Measurements from ENCODE around the gene USP31.

The USP31 gene, protein sequence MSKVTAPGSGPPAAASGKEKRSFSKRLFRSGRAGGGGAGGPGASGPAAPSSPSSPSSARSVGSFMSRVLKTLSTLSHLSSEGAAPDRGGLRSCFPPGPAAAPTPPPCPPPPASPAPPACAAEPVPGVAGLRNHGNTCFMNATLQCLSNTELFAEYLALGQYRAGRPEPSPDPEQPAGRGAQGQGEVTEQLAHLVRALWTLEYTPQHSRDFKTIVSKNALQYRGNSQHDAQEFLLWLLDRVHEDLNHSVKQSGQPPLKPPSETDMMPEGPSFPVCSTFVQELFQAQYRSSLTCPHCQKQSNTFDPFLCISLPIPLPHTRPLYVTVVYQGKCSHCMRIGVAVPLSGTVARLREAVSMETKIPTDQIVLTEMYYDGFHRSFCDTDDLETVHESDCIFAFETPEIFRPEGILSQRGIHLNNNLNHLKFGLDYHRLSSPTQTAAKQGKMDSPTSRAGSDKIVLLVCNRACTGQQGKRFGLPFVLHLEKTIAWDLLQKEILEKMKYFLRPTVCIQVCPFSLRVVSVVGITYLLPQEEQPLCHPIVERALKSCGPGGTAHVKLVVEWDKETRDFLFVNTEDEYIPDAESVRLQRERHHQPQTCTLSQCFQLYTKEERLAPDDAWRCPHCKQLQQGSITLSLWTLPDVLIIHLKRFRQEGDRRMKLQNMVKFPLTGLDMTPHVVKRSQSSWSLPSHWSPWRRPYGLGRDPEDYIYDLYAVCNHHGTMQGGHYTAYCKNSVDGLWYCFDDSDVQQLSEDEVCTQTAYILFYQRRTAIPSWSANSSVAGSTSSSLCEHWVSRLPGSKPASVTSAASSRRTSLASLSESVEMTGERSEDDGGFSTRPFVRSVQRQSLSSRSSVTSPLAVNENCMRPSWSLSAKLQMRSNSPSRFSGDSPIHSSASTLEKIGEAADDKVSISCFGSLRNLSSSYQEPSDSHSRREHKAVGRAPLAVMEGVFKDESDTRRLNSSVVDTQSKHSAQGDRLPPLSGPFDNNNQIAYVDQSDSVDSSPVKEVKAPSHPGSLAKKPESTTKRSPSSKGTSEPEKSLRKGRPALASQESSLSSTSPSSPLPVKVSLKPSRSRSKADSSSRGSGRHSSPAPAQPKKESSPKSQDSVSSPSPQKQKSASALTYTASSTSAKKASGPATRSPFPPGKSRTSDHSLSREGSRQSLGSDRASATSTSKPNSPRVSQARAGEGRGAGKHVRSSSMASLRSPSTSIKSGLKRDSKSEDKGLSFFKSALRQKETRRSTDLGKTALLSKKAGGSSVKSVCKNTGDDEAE (N-terminal part only)

DNA sequence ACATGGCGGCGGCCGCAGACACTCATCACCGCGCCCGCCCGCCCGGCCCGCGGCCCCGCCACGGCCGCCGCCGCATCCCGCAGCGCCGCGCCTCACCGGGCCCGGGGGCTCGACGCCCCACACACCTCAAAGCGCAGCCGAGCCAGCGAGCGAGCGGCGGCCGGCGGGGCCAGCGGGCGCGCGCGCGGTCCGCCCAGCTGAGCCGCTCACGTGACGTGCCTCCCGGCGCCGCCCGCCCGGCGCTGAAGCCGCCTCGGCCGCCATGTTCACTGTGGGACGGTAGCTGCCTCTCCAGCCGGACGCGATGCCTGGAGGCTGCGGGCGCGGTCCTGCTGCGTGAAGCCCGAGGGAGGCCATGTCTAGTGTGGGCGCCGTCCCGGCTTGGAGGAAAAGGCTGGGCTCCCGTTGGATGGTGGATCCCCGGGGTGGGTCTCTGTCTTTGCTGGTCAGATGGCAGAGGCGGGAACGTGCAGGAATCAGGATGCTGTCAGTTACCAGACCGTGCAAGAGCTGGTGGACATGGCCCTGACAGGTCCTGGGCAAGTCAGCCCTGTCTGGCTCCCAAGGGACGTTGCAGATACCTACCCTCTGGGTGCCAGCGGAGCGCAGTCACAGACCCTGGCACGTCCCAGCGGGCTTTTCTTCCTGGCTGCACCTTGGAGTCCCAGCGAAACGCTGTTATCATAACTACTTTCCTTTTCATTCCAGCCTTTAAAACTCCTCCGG, at the start of gene USP31:
USP31 (minus strand) TSS at position 186 of the 726 bp plus-strand sequence; CDS start at position 4, 182 bp downstream.
- peak; percentile 96 for DNase-seq

DNA sequence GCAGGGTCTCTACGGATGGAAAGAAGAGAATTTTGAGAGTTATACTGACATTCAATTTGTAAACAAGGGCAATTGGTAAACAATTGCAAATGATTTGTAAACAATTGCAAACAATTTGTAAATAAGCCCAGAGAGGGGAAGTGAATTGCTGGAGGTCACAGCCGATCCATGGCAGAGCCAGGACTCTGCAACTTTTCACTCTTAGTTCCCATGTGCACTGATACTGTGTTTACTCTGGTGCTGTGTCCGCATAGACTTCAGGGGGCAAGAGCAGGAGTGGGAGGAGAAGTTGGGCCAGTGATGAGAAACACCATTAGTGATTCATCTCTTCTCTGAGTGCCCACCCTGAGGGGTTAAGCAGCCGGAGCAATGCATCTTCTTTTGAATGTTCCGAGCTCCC, 47.3 kb upstream of the USP31 start:
- no peak for DNase-seq

DNA sequence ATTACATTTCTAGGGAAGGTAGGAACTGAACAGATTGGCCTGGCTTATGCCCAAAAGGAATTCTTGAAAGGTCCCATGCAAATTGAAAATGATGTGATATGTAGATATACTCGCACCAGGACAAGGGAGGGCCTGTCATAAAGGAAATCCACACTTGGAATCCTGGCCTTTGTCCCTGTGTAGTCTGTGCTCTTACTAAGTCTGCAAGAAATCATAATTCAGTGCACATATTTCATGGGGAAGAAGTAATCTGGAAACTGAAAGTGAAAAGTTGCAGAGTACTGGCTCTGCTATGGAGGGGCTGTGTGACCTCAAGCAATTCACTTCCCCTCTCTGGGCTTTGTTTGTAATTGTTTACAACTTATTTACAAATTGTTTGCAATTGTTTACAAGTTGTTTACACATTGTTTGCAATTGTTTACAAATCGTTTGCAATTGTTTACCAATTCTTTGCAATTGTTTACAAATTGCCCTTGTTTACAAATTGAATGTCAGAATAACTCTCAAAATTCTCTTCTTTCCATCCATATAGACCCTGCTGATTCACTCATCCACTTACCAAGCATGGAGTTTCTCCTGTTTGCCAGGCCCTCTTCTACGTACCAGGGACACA, 46.2 kb upstream of the USP31 start:
- no peak for DNase-seq

DNA sequence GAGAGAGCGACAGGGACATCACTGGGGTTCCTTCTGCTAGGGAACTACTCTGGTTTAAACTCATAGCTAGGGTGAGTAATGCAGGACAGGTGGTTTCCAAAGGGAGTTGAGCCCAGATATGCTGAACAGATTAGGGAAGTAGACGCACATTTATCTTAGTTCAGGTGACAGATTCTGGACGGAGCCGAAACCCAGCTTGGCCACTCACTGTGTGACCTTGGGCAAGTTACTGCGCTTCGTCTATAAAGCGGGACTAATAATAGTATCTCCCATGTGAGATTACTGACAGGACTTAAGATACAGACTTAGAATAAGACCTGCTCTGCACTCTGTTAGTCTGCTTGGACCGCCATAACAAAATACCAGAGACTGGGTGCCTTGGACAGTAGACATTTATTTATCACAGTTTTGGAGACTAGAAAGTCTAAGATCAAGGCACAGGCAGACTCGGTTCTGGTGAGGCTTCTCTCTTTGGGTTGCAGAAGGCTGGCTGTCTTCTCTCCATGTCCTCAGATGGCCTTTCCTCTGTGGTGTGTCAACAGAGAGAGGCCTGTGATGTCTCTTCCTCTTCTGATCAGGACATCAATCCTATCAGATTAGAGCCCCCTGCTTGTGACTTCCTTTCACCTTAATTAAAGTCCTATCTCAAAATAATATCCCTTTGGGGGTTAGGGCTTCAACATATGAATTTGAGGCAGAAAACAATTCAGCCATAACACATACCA, 45.4 kb upstream of the USP31 start:
- no peak for DNase-seq

DNA sequence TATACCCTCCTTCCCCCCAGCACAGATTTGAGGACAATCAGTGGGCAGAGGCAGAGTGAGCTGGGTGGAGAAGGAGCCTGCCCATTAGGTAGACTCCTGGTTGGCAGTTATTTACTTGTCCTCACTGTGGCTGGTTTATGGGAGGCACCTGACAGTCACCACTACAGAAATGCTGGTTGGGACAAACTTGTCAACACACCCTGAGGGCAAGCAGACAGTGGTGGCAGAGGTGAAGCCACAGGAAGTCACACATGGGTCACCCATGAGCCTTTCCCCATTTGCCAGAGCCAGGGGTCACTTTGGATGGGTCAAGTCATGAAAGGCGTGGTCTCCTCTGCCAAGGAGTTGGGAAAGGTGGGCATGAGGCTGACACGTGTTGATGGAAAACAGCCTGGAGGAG, 39.7 kb upstream of the USP31 start:
- DNase-seq = no peak

DNA sequence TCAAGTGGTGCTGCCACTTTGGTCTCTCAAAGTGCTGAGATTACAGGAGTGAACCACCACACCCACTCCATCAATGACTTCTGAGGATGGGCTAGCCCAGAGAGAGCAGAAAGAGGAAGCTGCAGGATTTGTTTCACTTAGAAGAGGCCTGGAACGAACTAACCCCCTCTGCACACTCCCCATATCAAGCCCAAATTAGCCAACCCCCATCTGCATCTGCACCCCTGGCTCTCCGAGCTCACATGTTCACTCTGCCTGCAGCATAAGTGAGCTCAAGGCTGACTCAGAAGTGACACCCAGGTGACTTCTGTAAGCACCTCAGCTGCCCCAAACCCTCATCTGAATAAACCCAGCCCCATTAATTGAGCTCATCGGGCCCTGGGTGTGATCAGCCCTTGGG, 38.1 kb upstream of the USP31 start:
- DNase-seq = no peak

DNA sequence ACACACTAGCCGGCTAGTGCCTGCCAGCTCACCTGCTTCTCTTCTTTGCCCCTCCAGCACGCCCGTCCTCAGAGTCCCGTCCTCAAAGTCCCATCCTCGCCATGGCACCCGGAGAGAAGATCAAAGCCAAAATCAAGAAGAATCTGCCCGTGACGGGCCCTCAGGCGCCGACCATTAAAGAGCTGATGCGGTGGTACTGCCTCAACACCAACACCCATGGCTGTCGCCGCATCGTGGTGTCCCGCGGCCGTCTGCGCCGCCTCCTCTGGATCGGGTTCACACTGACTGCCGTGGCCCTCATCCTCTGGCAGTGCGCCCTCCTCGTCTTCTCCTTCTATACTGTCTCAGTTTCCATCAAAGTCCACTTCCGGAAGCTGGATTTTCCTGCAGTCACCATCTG, 36.9 kb upstream of the USP31 start:
- no peak for DNase-seq

DNA sequence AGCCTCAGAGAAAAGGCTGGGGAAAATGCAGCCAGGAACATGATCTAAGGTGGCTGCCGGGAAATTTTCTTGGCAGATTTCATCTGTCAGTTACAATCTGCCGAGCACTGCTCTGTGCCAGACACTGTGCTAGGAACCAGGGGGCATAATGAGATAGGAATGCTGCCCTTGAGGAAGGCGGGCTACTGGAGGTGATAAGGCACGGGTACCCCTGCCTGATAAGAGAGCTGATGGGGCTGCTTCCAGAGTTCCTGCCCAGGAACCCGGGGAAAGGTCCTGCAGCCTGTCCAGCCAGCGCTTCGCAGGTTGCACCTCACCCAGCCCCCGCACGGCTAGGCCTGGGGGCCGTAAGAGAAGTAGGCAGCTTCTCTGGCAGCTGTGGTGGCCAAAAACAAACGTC, 36.4 kb upstream of the USP31 start:
- DNase-seq = no peak

DNA sequence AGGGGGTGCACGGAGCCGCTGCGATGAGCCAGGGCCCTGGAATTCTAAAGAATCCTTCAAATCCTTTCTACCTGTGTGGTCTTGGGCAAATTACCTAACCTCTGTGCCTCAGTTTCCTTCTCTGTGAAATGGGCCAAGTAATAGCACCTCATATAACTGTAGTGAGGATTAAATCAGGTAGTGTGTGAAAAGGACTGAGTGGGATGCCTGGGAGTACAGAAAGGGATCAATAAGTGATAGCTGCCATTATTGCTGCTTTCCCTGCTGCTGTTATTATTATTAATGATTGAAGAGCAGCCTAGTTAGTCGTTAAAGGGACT, 34.3 kb upstream of the USP31 start:
- DNase-seq = no peak

DNA sequence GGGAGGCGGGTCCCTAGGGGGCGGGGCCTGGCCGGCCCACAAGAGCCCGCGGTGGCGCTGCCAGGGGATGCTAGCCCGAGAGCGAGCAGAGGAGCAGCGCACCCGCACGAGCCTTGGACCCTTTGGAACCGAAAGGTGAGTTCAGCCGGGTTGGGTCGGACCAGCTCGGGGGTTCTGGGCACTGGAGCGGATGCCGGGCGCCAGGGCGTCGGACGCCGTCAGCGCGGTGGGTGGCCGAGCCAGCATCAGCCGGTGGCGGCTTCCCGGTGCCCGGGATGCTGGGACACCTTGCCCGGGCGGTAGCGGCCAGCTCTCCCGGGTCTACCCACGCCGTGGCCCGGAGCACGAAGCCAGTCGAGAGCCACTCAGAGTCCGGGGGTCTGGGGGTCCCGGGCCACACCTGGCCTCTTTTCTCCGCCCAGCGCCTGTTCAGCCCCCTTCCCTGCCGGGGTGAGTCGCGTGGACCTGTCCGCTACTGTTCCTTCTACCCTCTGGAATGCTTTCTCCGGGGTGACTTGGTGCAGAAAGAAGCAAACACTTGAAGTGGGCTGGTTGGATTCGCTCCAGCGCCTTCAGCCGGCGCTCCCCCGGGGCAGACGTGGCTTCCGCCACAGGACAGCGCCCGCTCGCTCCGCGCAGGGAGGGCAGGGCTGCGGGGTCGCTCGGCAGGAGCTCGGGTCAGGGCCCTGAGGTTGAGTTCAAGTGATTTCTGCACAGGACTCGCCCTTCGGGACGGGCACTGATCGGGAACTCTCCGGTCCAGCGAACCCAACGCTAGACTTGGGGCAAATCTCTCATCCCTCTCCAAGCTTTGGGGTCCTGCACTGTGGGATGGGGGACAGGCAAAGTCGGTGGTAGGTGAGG, 33.7 kb upstream of the USP31 start, which contains the start of gene SCNN1G:
SCNN1G (plus strand) TSS at position 67 of the 864 bp plus-strand sequence. CDS start 3,527 bp downstream, outside the sequence.
- peak; percentile 2 for DNase-seq

DNA sequence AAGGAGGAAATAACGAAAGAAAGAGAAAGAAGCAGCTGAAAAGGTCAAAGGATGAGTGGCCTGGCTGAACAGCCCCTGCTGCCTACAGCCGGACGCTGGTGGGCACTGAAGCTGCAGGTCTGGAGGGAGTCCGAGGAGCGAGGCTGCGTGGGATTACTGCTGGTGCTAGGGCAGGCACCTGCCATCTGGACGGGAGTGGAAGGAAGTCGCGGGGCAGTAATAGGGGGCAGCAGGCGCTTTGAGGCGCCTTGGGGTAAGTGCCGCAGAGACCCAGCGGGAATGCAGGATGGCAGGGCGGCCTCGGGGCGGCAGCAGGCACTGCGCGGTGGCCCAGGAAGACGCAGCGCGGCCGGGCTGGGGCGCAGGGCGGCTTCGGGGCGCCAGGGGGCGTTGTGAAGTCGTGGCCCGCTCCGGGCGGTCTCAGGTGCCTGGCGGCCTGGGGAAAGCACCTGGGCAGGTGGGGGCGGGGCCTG, 33.0 kb upstream of the USP31 start:
- DNase-seq = peak; percentile 46

DNA sequence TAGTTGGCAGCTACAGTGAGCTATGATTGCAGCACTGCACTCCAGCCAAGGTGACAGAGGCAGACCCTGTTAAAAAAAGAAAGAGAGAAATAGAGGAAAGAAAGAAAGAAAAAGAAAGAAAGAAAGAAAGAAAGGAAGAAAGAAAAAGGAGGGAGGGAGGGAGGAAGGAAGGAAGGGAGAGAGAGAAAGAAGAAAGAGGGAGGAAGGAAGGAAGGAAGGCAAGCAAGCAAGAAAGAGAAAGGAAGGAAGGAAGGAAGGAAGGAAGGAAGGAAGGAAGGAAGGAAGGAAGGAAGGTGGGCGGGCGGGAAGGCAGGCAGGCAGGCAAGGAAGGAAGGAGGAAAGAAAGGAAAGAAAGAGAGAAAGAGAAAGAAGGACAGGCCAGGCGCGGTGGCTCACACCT, 32.3 kb upstream of the USP31 start:
- DNase-seq = no peak

DNA sequence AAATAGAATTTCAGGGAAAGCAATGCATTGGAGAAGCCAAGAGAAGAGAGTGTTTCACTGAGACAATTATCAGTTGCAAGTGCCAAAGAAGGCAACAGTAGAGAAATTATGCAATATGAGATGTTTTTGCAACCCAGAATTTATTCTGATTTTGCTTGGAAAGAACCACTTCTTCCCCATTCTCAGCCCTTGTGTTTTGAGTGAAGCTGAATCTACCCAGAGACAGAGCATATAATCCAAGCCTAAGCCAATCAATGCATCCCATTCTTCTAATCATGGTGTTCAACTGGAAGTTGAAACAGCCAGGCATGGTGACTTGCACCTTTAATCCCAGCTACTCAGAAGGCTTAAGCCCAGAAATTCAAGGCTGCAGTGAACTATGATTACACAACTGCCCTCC, 26.4 kb upstream of the USP31 start:
- DNase-seq = no peak

DNA sequence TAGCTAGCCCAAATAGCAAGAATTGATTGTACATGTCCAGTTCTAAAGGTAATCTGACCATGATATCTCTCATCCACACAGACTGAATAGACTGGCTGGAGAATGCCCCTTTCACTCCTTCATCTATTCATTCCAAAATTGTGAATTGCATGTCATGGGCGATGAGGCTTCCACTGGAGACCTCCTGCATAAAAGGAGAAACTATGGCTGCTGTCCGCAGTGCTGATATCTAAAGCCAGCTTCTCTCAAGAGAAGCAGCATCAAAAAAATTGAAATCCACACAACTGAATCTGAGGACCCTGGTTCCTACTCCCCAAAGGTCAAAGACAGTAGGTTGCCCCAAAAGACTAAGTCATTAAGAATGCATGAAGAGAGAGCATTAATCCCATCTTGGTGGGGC, 25.4 kb upstream of the USP31 start:
- DNase-seq = peak; percentile 5

DNA sequence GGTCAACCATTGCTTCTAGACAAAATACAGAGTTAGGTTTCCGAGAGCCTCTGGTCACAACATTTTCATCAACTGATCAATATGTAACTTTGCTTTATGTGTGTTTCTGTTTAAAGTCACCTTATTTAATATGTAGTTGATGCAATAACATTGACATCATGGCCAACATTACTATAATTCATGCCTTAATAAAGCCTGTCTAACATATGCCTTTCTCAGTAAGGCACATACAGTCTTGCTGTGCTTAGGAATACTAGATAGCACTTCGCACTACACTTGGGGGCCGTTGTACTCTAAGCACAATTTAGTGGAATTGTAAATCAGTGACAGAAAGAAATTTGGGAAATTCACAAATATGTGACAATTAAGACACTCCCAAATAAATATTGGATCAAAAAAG, 23.7 kb upstream of the USP31 start:
- DNase-seq = no peak

DNA sequence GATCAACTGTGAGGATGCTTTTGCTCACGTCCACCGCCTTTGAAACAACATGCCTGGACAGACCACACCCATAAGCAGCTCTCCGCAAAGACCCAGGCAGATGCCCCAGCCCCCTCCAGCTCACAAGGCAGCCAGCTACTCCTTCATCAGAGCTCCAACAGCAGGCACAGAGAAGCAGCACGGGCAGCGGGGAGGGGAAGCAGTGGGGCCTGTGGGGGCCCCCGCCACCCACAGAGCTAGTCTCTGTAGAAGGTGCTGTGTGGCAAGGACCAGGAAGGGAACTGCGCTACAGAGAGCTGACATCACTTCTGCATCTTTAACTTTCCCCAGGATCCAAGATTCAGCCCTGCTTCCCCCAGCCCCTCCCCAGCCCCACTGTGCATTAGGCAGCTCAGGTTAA, 23.3 kb upstream of the USP31 start:
- no peak for DNase-seq

DNA sequence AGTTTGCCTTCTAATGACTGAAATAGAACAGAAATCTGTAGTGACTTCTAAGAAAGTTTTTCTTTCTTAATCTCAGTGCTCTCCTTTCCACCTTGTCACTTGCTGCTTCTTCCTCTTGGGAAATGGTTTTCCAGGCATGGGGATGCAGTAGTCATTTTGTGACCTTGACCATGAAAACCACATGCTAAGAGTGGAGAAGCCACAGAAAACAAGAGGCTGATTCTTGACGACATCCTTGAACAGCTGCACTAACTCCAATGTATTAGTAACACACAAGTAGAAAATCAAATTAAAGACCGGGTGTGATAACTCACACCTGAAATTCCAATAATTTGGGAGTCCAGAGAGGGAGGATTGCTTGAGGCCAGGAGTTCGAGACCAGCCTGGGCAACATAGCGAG, 15.5 kb upstream of the USP31 start:
- no peak for DNase-seq

DNA sequence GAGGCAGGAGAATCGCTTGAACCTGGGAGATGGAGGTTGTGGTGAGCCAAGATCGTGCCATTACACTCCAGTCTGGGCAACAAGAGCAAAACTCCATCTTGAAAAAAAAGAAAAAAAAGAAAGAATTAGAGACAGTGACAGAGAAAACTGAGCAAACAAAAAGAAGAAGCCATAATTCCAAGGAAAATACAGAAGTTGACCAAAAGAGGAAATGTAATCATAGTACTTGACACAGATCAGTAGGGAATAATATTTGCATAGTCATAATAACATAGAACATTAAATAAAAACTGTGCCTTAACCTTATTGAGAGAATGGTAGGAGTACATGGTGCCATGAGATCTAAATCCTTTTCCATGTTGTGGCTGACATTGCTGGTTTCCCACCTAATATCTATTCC, 14.7 kb upstream of the USP31 start:
- no peak for DNase-seq

DNA sequence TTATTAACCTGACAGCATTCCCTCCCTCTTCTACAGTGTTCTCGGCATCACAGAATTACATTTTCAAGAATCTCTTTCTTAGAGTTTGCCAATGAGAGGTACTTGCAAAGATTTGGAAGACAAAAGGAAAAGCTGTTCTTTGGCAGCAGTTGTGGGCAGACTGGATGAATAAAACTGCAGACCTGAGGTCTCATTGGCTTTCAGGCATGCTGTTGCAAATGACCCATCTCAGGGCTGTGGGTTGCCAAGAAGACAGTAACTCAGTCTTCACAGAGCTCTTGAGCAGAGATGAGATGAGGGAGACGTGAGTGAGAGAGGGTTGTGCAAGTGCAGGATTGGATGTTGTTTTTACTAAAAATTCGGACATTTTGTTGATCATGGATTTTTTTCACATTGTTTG, 11.3 kb upstream of the USP31 start:
- DNase-seq = no peak

DNA sequence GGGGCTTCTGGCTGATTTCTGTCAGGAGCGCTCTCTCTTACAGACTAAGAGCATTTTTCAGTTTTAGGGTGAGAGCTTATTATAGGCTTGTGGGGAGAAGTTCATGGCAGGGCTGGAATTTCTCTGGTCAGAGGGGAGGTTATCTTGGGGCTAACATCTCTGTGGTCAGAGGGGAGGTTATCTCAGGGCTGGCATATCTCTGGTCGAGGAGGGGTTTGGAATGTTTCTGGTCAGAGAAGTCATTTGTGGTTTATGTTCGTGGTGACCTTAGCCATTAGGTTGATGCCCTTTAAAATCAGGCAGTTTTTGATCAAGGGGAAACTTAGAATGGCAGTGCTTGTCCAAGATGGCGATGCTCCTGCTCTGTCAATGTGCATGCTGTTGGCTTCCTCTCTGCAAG, 10.8 kb upstream of the USP31 start:
- DNase-seq = no peak
